Measurements from ENCODE around the gene TMEM120B.

DNA sequence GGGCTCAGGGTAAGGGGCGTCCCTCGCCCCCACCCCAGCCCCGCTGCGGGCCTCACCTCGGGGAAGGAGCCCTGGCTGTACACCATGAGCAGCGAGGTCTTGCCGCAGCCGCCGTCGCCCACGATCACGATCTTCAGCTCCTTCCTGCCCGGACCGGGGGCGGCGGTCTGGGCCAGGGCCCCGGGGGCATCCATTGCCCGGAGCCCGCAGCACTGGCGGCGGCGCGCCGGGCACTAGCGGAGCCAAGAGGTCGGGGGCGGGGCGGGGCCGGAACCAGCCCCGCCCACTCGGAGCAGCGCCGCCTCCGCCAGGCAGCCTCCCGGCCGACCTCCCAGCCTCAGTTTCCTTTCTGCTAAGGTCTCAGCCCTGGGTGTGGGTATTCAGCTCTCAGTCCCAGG is 80.9 kb downstream of the TMEM120B start, which contains the start of gene RHOF:
- TF ChIP-seq, protein P1, sequence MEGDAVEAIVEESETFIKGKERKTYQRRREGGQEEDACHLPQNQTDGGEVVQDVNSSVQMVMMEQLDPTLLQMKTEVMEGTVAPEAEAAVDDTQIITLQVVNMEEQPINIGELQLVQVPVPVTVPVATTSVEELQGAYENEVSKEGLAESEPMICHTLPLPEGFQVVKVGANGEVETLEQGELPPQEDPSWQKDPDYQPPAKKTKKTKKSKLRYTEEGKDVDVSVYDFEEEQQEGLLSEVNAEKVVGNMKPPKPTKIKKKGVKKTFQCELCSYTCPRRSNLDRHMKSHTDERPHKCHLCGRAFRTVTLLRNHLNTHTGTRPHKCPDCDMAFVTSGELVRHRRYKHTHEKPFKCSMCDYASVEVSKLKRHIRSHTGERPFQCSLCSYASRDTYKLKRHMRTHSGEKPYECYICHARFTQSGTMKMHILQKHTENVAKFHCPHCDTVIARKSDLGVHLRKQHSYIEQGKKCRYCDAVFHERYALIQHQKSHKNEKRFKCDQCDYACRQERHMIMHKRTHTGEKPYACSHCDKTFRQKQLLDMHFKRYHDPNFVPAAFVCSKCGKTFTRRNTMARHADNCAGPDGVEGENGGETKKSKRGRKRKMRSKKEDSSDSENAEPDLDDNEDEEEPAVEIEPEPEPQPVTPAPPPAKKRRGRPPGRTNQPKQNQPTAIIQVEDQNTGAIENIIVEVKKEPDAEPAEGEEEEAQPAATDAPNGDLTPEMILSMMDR (IDR thresholded peaks at IDR 0.05; ENCODE audit: low read length) = no peak
- TF ChIP-seq EZH2 (IDR thresholded peaks at IDR 0.05; ENCODE audit: borderline replicate concordance, low read length) = no peak

All from OCI-LY1 (cell line).